Loucy (cell line): Measurements from ENCODE around the gene MYOF.

Experiments used
- H2AFZ ChIP-seq: fragments of 200-600 bp; sonication (generic); 2 replicates; pipeline ENCODE4 v1.6.0; 2016; ENCODE audit warnings: antibody characterized with exemption, mild to moderate bottlenecking, low read length, moderate library complexity
- H3F3A ChIP-seq: fragments of 200-600 bp; 2 replicates; pipeline ENCODE4 v1.6.0; 2016; ENCODE audit warnings: antibody characterized with exemption, low read depth, mild to moderate bottlenecking
- H3K27me3 ChIP-seq: fragments of 200-600 bp; sonication (generic); 2 replicates; pipeline ENCODE4 v1.6.1; 2014; ENCODE audit warnings: low read length, mild to moderate bottlenecking; ENCODE audit not compliant: insufficient read depth, poor library complexity, severe bottlenecking
- H3K36me3 ChIP-seq: fragments of 200-600 bp; sonication (generic); 2 replicates; pipeline ENCODE4 v1.6.1; 2016; ENCODE audit warnings: low read length; ENCODE audit not compliant: insufficient read depth
- H3K4me1 ChIP-seq: fragments of 200-600 bp; sonication (generic); 2 replicates; pipeline ENCODE4 v1.5.1; 2014; ENCODE audit warnings: low read length, mild to moderate bottlenecking; ENCODE audit not compliant: insufficient read depth, poor library complexity, severe bottlenecking
- H3K4me2 ChIP-seq: fragments of 200-600 bp; sonication (generic); 2 replicates; pipeline ENCODE4 v1.6.0; 2014; ENCODE audit warnings: antibody characterized with exemption, low read length, low read depth, mild to moderate bottlenecking; ENCODE audit not compliant: poor library complexity, severe bottlenecking
- H3K4me3 ChIP-seq: fragments of 200-600 bp; sonication (generic); 2 replicates; pipeline ENCODE4 v1.5.1; 2014; ENCODE audit warnings: low read length, mild to moderate bottlenecking, mixed read lengths; ENCODE audit not compliant: poor library complexity, severe bottlenecking
- H3K79me2 ChIP-seq: fragments of 200-600 bp; sonication (generic); 2 replicates; pipeline ENCODE4 v1.6.1; 2014; ENCODE audit warnings: low read length; ENCODE audit not compliant: insufficient read depth
- H3K9ac ChIP-seq: fragments of 200-600 bp; sonication (generic); 2 replicates; pipeline ENCODE4 v1.6.0; 2014; ENCODE audit warnings: mild to moderate bottlenecking, low read depth, low read length, moderate library complexity; ENCODE audit not compliant: poor library complexity, severe bottlenecking
- H3K9me2 ChIP-seq: fragments of 200-600 bp; sonication (generic); replicated peaks from 2 replicates; pipeline ENCODE4 v1.6.1; 2016; ENCODE audit warnings: low read depth, low read length, mixed read lengths
- H3K9me3 ChIP-seq: fragments of 200-600 bp; sonication (generic); 2 replicates; pipeline ENCODE4 v1.6.1; 2014; ENCODE audit warnings: mild to moderate bottlenecking, antibody characterized with exemption, low read length, low read depth; ENCODE audit not compliant: insufficient read depth
- H4K20me1 ChIP-seq: fragments of 200-600 bp; sonication (generic); 2 replicates; pipeline ENCODE4 v1.6.0; 2014; ENCODE audit warnings: antibody characterized with exemption, low read length, mild to moderate bottlenecking; ENCODE audit not compliant: insufficient read depth, poor library complexity, severe bottlenecking
- EZH2phosphoT487 ChIP-seq: fragments of 200-600 bp; IDR thresholded peaks from 2 replicates; pipeline ENCODE4 v1.6.1; 2018; ENCODE audit warnings: antibody characterized with exemption, mild to moderate bottlenecking, moderate library complexity, borderline replicate concordance
- TF ChIP-seq, protein P1 (sequence below): fragments of 200-600 bp; sonication (generic); conservative IDR thresholded peaks from 2 replicates; pipeline ENCODE4 v1.5.1; 2014; ENCODE audit warnings: mild to moderate bottlenecking, antibody characterized with exemption, low read length

Gene MYOF

DNA sequence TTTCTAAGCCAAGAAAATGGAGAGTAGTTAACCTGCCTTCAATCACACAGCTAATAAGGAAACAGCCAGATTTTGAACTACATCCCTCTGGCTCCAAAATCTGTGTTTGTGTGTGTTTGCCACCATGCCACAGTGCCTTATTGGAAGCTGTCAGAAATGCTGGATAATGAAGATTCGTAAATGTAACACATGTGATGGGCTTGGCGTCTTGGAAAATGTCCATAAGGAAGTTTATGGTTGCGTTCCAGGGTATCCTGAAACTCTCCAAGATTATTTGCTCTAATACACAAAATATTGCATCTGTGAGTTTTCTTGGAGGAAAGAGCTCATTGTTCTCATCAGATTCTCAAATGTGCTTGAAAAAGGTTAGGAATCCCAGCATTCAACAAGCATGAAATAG lies 22.7 kb downstream of the MYOF start:
- Histone ChIP-seq H3K4me3 (no peak overlapping the region), H3K4me2 (no peak overlapping the region), H3K9me2 (no peaks in the 10 kb centered on the region), H3K79me2 (no peaks in the 10 kb centered on the region), H3K9me3 (no peaks in the 10 kb centered on the region), H3K36me3 (no peaks in the 10 kb centered on the region), H2AFZ (no peak overlapping the region), H3K9ac (no peak overlapping the region), H3K27me3 (no peaks in the 10 kb centered on the region), H3K4me1 (peaks cover 18% of the 10 kb centered on the region), H4K20me1 (no peaks in the 10 kb centered on the region), H3F3A (no peaks in the 10 kb centered on the region)
- TF ChIP-seq EZH2phosphoT487: no peak
- TF ChIP-seq, protein P1, sequence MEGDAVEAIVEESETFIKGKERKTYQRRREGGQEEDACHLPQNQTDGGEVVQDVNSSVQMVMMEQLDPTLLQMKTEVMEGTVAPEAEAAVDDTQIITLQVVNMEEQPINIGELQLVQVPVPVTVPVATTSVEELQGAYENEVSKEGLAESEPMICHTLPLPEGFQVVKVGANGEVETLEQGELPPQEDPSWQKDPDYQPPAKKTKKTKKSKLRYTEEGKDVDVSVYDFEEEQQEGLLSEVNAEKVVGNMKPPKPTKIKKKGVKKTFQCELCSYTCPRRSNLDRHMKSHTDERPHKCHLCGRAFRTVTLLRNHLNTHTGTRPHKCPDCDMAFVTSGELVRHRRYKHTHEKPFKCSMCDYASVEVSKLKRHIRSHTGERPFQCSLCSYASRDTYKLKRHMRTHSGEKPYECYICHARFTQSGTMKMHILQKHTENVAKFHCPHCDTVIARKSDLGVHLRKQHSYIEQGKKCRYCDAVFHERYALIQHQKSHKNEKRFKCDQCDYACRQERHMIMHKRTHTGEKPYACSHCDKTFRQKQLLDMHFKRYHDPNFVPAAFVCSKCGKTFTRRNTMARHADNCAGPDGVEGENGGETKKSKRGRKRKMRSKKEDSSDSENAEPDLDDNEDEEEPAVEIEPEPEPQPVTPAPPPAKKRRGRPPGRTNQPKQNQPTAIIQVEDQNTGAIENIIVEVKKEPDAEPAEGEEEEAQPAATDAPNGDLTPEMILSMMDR: no peak

GRCh38 chr10:93458821-93459257 lies 23.3 kb downstream of the MYOF start:
- H3K4me2 ChIP-seq: no peak overlapping the region
- no peak for TF ChIP-seq EZH2phosphoT487
- TF ChIP-seq, protein P1: no peak
- no peaks in the 10 kb centered on the region for H3K9me3 ChIP-seq
- peaks cover 18% of the 10 kb centered on the region for H3K4me1 ChIP-seq
- no peaks in the 10 kb centered on the region for H3K79me2 ChIP-seq
- H3F3A ChIP-seq: no peaks in the 10 kb centered on the region
- H2AFZ ChIP-seq: no peak overlapping the region
- H3K9me2 ChIP-seq: no peaks in the 10 kb centered on the region
- H3K27me3 ChIP-seq: no peaks in the 10 kb centered on the region
- no peak overlapping the region for H3K4me3 ChIP-seq
- H4K20me1 ChIP-seq: no peaks in the 10 kb centered on the region
- H3K9ac ChIP-seq: no peak overlapping the region
- no peaks in the 10 kb centered on the region for H3K36me3 ChIP-seq

GRCh38 chr10:93457511-93457910 lies 24.6 kb downstream of the MYOF start:
- H3K9me3 ChIP-seq: no peaks in the 10 kb centered on the region
- H3K9me2 ChIP-seq: no peaks in the 10 kb centered on the region
- no peaks in the 10 kb centered on the region for H3K79me2 ChIP-seq
- TF ChIP-seq, protein P1: no peak
- TF ChIP-seq EZH2phosphoT487: no peak
- no peaks in the 10 kb centered on the region for H3K36me3 ChIP-seq
- H2AFZ ChIP-seq: no peak overlapping the region
- peaks cover 15% of the 10 kb centered on the region for H3K4me1 ChIP-seq
- H3K9ac ChIP-seq: no peak overlapping the region
- no peaks in the 10 kb centered on the region for H3F3A ChIP-seq
- no peak overlapping the region for H3K4me2 ChIP-seq
- no peaks in the 10 kb centered on the region for H4K20me1 ChIP-seq
- no peak overlapping the region for H3K4me3 ChIP-seq
- H3K27me3 ChIP-seq: no peaks in the 10 kb centered on the region
